Measurements from ENCODE around the gene MICU1. TPM values are rescaled to one million over a fixed set of nuclear protein-coding genes. Genes with fewer than 3 reads are reported as not detected.

Gene MICU1
- total and polyA plus RNA-seq, 2 of the 13 experiments (the other 11 are each of a cell fraction or from before 2014, with no cell fraction given): 32.5 to 56.1 TPM

DNA sequence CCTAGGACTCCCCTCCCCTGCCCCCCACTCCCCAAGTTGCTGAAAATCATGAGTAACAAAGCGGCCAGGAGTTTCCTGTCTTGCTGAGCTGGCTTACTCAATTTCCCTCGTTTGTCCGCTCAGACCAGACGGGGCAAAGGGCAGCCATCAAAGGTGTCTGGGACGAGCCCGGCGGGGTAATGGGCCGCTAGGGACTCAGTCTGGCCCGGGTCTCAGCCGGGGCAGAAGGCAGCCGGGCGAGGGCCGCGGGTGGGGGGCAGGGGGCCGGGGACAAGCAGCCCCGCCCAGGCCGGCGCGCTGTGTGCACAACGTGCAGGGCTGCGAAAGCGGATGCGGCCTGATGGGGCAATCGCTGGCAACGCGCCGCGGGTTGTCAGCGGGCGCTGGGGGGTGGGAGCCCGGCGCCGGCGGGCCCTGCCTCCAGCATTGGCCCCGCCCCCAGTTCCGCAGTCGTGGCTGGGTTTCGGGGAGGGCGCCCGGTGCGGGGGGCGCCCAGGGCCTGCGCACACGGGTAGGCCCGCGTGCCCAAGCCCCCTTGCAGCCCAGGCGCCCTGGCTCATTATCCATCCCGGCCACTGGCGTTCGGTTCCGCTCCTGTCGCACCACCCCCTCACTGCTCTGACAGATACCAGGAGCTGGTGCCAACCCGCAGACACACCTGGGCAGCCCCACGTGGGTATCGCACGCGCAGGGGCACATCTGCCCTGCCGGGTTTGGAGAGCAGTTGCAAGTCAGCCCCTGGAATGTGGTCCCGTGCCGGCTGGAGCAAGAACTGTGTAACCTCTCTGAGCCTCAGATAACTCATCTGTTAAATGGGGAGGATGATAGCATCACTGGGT is 306.2 kb downstream of the MICU1 start (continued):
- no peak for TF ChIP-seq RORA (CRISPR knock-in tag; IDR thresholded peaks at IDR 0.05)
- no peak; the same call in 1 of the 2 replicates for TF ChIP-seq ZNF12 (CRISPR knock-in tag; IDR thresholded peaks at IDR 0.05)
- TF ChIP-seq ZBTB3 (CRISPR knock-in tag; IDR thresholded peaks at IDR 0.05; ENCODE audit: borderline replicate concordance, low read depth): 0 out of 2 replicates have a peak, but pooled peaks have one; percentile 44
- TF ChIP-seq RCOR2 (CRISPR knock-in tag; IDR thresholded peaks at IDR 0.05): no peak; the same call in 1 of the 2 replicates
- TF ChIP-seq, protein P1, sequence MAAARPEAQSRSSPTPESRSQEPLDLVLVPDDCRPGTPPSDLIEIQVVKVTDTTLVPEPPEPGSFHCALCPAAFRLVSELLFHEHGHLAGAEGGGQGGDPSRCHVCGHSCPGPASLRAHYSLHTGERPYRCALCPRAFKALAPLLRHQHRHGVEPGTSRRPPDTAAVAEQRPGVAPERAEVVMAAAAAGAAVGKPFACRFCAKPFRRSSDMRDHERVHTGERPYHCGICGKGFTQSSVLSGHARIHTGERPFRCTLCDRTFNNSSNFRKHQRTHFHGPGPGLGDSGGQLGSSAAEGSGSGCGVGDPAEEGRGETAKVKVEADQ (CRISPR knock-in tag; IDR thresholded peaks at IDR 0.05; ENCODE audit: borderline replicate concordance): peak; percentile 62
- no peak for TF ChIP-seq ZNF382 (CRISPR knock-in tag; IDR thresholded peaks at IDR 0.05; ENCODE audit: borderline replicate concordance)
- TF ChIP-seq, protein P2, sequence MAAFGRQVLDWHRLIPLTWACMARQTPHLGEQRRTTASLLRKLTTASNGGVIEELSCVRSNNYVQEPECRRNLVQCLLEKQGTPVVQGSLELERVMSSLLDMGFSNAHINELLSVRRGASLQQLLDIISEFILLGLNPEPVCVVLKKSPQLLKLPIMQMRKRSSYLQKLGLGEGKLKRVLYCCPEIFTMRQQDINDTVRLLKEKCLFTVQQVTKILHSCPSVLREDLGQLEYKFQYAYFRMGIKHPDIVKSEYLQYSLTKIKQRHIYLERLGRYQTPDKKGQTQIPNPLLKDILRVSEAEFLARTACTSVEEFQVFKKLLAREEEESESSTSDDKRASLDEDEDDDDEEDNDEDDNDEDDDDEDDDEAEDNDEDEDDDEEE (CRISPR knock-in tag; IDR thresholded peaks at IDR 0.05): no peak
- TF ChIP-seq HNRNPK (IDR thresholded peaks at IDR 0.05; ENCODE audit: low read depth, low read length, poor library complexity, severe bottlenecking): peak; percentile 84
- TF ChIP-seq ZNF136 (CRISPR knock-in tag; IDR thresholded peaks at IDR 0.05; ENCODE audit: low read depth): no peak
- no peak for TF ChIP-seq ZFP36L2 (CRISPR knock-in tag; IDR thresholded peaks at IDR 0.05)
- TF ChIP-seq BRD4 (CRISPR knock-in tag; IDR thresholded peaks at IDR 0.05): no peak; the same call in 1 of the 2 replicates
- TF ChIP-seq NR3C1 (CRISPR knock-in tag; IDR thresholded peaks at IDR 0.05): no peak
- no peak for TF ChIP-seq TCF12 (IDR thresholded peaks at IDR 0.05)
- TF ChIP-seq TCF12 (CRISPR knock-in tag; IDR thresholded peaks at IDR 0.05): peak; percentile 89
- TF ChIP-seq ZZZ3 (CRISPR knock-in tag; IDR thresholded peaks at IDR 0.05; ENCODE audit: borderline replicate concordance): 0 out of 2 replicates have a peak, but pooled peaks have one; percentile 33
- TF ChIP-seq, protein P3, sequence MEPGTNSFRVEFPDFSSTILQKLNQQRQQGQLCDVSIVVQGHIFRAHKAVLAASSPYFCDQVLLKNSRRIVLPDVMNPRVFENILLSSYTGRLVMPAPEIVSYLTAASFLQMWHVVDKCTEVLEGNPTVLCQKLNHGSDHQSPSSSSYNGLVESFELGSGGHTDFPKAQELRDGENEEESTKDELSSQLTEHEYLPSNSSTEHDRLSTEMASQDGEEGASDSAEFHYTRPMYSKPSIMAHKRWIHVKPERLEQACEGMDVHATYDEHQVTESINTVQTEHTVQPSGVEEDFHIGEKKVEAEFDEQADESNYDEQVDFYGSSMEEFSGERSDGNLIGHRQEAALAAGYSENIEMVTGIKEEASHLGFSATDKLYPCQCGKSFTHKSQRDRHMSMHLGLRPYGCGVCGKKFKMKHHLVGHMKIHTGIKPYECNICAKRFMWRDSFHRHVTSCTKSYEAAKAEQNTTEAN (CRISPR knock-in tag; conservative IDR thresholded peaks at IDR 0.05): no peak
- no peak for TF ChIP-seq PHB2 (IDR thresholded peaks at IDR 0.05; ENCODE audit: partially characterized antibody)
- 0 out of 2 replicates have a peak, but pooled peaks have one; percentile 9 for TF ChIP-seq TBX3 (IDR thresholded peaks at IDR 0.05; ENCODE audit: borderline replicate concordance)
- TF ChIP-seq, protein P4, sequence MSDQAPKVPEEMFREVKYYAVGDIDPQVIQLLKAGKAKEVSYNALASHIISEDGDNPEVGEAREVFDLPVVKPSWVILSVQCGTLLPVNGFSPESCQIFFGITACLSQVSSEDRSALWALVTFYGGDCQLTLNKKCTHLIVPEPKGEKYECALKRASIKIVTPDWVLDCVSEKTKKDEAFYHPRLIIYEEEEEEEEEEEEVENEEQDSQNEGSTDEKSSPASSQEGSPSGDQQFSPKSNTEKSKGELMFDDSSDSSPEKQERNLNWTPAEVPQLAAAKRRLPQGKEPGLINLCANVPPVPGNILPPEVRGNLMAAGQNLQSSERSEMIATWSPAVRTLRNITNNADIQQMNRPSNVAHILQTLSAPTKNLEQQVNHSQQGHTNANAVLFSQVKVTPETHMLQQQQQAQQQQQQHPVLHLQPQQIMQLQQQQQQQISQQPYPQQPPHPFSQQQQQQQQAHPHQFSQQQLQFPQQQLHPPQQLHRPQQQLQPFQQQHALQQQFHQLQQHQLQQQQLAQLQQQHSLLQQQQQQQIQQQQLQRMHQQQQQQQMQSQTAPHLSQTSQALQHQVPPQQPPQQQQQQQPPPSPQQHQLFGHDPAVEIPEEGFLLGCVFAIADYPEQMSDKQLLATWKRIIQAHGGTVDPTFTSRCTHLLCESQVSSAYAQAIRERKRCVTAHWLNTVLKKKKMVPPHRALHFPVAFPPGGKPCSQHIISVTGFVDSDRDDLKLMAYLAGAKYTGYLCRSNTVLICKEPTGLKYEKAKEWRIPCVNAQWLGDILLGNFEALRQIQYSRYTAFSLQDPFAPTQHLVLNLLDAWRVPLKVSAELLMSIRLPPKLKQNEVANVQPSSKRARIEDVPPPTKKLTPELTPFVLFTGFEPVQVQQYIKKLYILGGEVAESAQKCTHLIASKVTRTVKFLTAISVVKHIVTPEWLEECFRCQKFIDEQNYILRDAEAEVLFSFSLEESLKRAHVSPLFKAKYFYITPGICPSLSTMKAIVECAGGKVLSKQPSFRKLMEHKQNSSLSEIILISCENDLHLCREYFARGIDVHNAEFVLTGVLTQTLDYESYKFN (CRISPR knock-in tag; conservative IDR thresholded peaks at IDR 0.05): peak; percentile 88
- no peak for TF ChIP-seq LCORL (IDR thresholded peaks at IDR 0.05)
- peak; percentile 90 for TF ChIP-seq LCORL (CRISPR knock-in tag; IDR thresholded peaks at IDR 0.05)
- TF ChIP-seq, protein P5, sequence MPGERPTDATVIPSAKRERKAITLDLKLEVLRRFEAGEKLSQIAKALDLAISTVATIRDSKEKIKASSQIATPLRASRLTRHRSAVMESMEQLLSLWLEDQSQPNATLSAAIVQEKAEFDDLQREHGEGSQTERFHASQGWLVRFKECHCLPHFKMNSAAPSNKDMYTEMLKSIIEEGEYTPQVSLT (CRISPR knock-in tag; IDR thresholded peaks at IDR 0.05; ENCODE audit: borderline replicate concordance, low read depth): no peak
- TF ChIP-seq ZNF33A (CRISPR knock-in tag; IDR thresholded peaks at IDR 0.05; ENCODE audit: borderline replicate concordance): no peak

Measured in HepG2 (cell line).